K562 (cell line): Measurements from ENCODE around the gene PLAAT4. TPM values are rescaled to one million over a fixed set of nuclear protein-coding genes. Genes with fewer than 3 reads are reported as not detected.

ENCODE experiments used
- BHLHE40 ChIP-seq: IDR thresholded peaks from 2 replicates; pipeline ENCODE4 v1.6.1; 2011; ENCODE audit warnings: low read length, improper control_type of control experiment
- EP400 ChIP-seq: fragments of 450-650 bp; IDR thresholded peaks from 2 replicates; pipeline ENCODE4 v1.6.1; 2017; ENCODE audit warnings: antibody characterized with exemption, mild to moderate bottlenecking, moderate library complexity
- FOSL1 ChIP-seq: fragments of 200-800 bp; sonication (Bioruptor generic); conservative IDR thresholded peaks from 2 replicates; pipeline ENCODE4 v1.6.1; 2016; ENCODE audit warnings: missing genetic modification characterization, missing compliant biosample characterization
- HDAC8 ChIP-seq: fragments of 450-650 bp; IDR thresholded peaks from 2 replicates; pipeline ENCODE4 v1.6.1; 2016; ENCODE audit warnings: mild to moderate bottlenecking, missing genetic modification characterization, moderate library complexity, missing compliant biosample characterization
- PHF21A ChIP-seq: fragments of 450-650 bp; IDR thresholded peaks from 2 replicates; pipeline ENCODE4 v1.6.1; 2017; ENCODE audit warnings: low read depth, borderline replicate concordance
- POLR2B ChIP-seq: fragments of 450-650 bp; IDR thresholded peaks from 2 replicates; pipeline ENCODE4 v1.6.1; 2018; ENCODE audit warnings: low read depth; ENCODE audit not compliant: partially characterized antibody
- POU5F1 ChIP-seq: fragments of 150-350 bp; IDR thresholded peaks from 2 replicates; pipeline ENCODE4 v1.6.1; 2014; ENCODE audit warnings: borderline replicate concordance, low read length, low read depth, mild to moderate bottlenecking; ENCODE audit not compliant: partially characterized antibody
- PURB ChIP-seq: sonication (generic); formaldehyde crosslinking; IDR thresholded peaks from 2 replicates; pipeline ENCODE4 v1.9.0; 2021; ENCODE audit warnings: low read depth, mild to moderate bottlenecking, missing genetic modification reagents
- SIN3B ChIP-seq: fragments of 450-650 bp; IDR thresholded peaks from 2 replicates; pipeline ENCODE4 v1.6.1; 2017; ENCODE audit warnings: low read depth, mild to moderate bottlenecking, moderate library complexity
- TCF7 ChIP-seq: sonication (generic); IDR thresholded peaks from 2 replicates; pipeline ENCODE4 v1.6.1; 2016; ENCODE audit warnings: antibody characterized with exemption, borderline replicate concordance
- ZNF143 ChIP-seq: sonication (generic); formaldehyde crosslinking; IDR thresholded peaks from 2 replicates; pipeline ENCODE4 v1.9.0; 2022; ENCODE audit warnings: mild to moderate bottlenecking, missing genetic modification reagents
- ZNF57 ChIP-seq: fragments of 450-650 bp; formaldehyde crosslinking; IDR thresholded peaks from 2 replicates; pipeline ENCODE4 v1.4.0; 2020; ENCODE audit warnings: mild to moderate bottlenecking, moderate library complexity
- polyA plus RNA-seq, 8 experiments: library from polyadenylated mRNA; depleted of rRNA in 4 of 8; stranded (reverse) in 5 of 8; unstranded in 3 of 8; fragments of >200 nt; fragmentation: Nextera tagmentation in 2 of 8; fragmentation: Illumina TruSeq in 1 of 8; extraction: Ambion mirVana in 2 of 8; extraction: Trizol in 1 of 8; gene quantifications; 2 replicates each; pipeline versions ENCODE4 v1.2.1 to v1.2.3, GENCODE V29; 2011 to 2014; ENCODE audit warnings: inconsistent platforms in 1 of 8, missing spikeins in 1 of 8
- total RNA-seq, 7 experiments: library from RNA; depleted of rRNA in 6 of 7; stranded (reverse); fragments of >200 nt in 6 of 7; fragmentation: Illumina TruSeq in 2 of 7; extraction: Trizol in 2 of 7; gene quantifications; 2 replicates each; pipeline versions ENCODE4 v1.2.1 to v1.2.3, GENCODE V29; 2011 to 2021; ENCODE audit warnings: low replicate concordance in 1 of 7
- TF ChIP-seq, protein P1 (sequence below), 2 experiments: fragments of 450-650 bp; IDR thresholded peaks; 2 replicates each; pipeline ENCODE4 v1.6.1; 2018; ENCODE audit warnings: mild to moderate bottlenecking in 2 of 2, low read depth in 1 of 2; ENCODE audit not compliant: partially characterized antibody in 2 of 2
- TF ChIP-seq, protein P2 (sequence below): fragments of 250-450 bp; sonication (Bioruptor Pico); IDR thresholded peaks from 2 replicates; pipeline ENCODE4 v1.9.0; 2021; ENCODE audit warnings: mild to moderate bottlenecking
- TF ChIP-seq, protein P3 (sequence below): fragments of 450-650 bp; formaldehyde crosslinking; IDR thresholded peaks from 2 replicates; pipeline ENCODE4 v1.4.0; 2020; ENCODE audit warnings: mild to moderate bottlenecking, mixed read lengths
- TF ChIP-seq, protein P4 (sequence below): fragments of 450-650 bp; IDR thresholded peaks from 2 replicates; pipeline ENCODE4 v1.6.1; 2017; ENCODE audit warnings: antibody characterized with exemption
- TF ChIP-seq, protein P5 (sequence below): IDR thresholded peaks from 3 replicates; pipeline ENCODE4 v1.6.1; 2011; ENCODE audit warnings: borderline replicate concordance, mild to moderate bottlenecking; ENCODE audit not compliant: insufficient read length, insufficient read depth

PLAAT4 gene
- total and polyA plus RNA-seq, 9 of the 15 experiments (the other 6 are each of a cell fraction or from before 2014, with no cell fraction given) = 0.54 to 3.0 (median 1.3) TPM; not detected in 1

DNA sequence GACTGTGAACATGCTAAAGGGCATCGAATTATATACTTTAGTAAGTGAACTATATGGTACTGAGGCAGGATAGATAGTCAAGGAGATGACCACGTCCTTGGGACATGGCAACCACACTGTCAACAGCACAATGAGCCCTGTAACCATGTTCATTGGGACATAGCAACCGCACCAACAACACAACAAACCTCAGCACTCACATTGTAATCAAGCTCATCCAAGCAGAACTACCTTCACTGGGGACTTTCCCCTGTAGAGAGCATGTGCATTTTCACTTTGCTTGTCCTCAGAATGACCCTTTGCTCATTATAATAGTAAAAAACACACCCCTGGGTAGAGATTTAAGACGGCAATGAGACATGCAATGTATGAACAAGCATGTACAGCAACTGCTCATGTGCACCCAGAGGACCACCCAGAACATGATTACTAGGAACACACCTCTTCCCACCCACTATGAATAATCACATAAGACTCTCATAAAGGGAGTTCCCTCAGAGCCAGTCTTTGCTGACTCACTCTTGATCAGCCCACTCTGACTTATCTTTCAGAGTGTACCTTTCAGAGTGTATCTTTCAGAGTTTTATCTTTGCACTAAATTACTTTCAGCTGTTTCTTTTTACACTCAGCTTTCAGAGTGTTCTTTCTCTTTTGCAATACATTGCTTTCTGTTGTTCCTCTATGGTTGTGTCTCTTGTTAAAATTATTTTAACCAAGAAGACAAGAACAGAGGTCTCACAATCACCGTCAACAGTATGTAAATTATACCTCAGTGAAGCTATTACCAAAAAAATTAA, 30.6 kb downstream of the PLAAT4 start (continued):
- TF ChIP-seq PHF21A (no peak), EP400 (peak; percentile 51), SIN3B (no peak), TCF7 (no peak), POLR2B (no peak), HDAC8 (no peak), PURB (CRISPR knock-in tag) (no peak), FOSL1 (tag) (peak; percentile 91), BHLHE40 (no peak), POU5F1 (no peak), ZNF143 (CRISPR knock-in tag) (no peak), ZNF57 (CRISPR knock-in tag) (no peak)
- TF ChIP-seq, protein P1, sequence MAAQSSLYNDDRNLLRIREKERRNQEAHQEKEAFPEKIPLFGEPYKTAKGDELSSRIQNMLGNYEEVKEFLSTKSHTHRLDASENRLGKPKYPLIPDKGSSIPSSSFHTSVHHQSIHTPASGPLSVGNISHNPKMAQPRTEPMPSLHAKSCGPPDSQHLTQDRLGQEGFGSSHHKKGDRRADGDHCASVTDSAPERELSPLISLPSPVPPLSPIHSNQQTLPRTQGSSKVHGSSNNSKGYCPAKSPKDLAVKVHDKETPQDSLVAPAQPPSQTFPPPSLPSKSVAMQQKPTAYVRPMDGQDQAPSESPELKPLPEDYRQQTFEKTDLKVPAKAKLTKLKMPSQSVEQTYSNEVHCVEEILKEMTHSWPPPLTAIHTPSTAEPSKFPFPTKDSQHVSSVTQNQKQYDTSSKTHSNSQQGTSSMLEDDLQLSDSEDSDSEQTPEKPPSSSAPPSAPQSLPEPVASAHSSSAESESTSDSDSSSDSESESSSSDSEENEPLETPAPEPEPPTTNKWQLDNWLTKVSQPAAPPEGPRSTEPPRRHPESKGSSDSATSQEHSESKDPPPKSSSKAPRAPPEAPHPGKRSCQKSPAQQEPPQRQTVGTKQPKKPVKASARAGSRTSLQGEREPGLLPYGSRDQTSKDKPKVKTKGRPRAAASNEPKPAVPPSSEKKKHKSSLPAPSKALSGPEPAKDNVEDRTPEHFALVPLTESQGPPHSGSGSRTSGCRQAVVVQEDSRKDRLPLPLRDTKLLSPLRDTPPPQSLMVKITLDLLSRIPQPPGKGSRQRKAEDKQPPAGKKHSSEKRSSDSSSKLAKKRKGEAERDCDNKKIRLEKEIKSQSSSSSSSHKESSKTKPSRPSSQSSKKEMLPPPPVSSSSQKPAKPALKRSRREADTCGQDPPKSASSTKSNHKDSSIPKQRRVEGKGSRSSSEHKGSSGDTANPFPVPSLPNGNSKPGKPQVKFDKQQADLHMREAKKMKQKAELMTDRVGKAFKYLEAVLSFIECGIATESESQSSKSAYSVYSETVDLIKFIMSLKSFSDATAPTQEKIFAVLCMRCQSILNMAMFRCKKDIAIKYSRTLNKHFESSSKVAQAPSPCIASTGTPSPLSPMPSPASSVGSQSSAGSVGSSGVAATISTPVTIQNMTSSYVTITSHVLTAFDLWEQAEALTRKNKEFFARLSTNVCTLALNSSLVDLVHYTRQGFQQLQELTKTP (IDR thresholded peaks at IDR 0.05; ENCODE audit: low read depth in 1 of 2, partially characterized antibody in 2 of 2) = peak in 1 of 2 experiments; percentile 71
- TF ChIP-seq, protein P2, sequence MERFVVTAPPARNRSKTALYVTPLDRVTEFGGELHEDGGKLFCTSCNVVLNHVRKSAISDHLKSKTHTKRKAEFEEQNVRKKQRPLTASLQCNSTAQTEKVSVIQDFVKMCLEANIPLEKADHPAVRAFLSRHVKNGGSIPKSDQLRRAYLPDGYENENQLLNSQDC = no peak
- TF ChIP-seq, protein P3, sequence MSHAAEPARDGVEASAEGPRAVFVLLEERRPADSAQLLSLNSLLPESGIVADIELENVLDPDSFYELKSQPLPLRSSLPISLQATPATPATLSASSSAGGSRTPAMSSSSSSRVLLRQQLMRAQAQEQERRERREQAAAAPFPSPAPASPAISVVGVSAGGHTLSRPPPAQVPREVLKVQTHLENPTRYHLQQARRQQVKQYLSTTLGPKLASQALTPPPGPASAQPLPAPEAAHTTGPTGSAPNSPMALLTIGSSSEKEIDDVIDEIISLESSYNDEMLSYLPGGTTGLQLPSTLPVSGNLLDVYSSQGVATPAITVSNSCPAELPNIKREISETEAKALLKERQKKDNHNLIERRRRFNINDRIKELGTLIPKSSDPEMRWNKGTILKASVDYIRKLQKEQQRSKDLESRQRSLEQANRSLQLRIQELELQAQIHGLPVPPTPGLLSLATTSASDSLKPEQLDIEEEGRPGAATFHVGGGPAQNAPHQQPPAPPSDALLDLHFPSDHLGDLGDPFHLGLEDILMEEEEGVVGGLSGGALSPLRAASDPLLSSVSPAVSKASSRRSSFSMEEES (CRISPR knock-in tag) = no peak
- TF ChIP-seq, protein P4, sequence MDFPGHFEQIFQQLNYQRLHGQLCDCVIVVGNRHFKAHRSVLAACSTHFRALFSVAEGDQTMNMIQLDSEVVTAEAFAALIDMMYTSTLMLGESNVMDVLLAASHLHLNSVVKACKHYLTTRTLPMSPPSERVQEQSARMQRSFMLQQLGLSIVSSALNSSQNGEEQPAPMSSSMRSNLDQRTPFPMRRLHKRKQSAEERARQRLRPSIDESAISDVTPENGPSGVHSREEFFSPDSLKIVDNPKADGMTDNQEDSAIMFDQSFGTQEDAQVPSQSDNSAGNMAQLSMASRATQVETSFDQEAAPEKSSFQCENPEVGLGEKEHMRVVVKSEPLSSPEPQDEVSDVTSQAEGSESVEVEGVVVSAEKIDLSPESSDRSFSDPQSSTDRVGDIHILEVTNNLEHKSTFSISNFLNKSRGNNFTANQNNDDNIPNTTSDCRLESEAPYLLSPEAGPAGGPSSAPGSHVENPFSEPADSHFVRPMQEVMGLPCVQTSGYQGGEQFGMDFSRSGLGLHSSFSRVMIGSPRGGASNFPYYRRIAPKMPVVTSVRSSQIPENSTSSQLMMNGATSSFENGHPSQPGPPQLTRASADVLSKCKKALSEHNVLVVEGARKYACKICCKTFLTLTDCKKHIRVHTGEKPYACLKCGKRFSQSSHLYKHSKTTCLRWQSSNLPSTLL = no peak
- TF ChIP-seq, protein P5, sequence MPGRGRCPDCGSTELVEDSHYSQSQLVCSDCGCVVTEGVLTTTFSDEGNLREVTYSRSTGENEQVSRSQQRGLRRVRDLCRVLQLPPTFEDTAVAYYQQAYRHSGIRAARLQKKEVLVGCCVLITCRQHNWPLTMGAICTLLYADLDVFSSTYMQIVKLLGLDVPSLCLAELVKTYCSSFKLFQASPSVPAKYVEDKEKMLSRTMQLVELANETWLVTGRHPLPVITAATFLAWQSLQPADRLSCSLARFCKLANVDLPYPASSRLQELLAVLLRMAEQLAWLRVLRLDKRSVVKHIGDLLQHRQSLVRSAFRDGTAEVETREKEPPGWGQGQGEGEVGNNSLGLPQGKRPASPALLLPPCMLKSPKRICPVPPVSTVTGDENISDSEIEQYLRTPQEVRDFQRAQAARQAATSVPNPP = no peak
